ENCODE measurements around the gene TAF6.

TAF6 gene

DNA sequence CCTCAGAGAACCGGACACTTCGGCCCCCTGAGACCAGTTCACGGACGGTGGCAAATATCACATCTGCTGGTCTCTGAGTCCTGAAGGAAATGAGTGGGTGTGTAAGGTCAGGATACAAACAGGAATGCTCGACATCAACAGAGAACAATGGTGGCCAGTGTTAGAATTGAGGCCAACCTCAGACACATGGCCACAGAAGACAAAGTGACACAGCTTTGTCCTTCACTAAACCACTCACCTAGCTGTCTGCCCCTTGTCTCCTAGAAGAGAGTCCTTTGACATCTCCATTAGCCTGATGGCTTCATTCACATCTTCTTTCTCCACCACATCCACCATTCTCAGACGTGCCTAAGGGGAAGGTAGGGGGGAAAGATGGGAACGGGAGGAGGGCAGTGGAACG, 26.1 kb downstream of the TAF6 start:
- DNase-seq (ENCODE audit: low read depth) = no peak

DNA sequence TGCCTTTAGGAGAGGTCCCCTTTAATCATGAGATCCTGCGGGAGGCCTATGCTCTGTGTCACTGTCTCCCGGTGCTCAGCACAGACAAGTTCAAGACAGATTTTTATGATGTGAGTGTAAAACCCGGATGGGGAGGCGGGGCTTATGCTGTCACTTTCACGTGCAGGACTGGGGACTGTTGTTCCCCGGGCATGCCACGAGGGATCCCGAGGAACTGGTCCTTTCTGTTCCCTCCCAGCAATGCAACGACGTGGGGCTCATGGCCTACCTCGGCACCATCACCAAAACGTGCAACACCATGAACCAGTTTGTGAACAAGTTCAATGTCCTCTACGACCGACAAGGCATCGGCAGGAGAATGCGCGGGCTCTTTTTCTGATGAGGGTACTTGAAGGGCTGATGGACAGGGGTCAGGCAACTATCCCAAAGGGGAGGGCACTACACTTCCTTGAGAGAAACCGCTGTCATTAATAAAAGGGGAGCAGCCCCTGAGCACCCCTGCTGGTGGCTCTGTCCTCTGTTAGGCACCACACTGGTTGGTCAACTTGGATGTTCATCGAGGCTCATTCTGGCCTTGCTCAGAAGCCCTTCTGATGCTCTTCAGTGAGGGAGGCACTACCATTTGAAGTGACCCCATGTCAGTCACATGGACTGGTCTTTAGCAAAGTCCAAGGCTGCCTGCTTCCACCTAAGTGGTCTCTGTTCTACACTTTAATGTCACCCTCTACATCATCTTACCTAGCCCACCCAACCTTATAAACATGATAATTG, 27.6 kb downstream of the TAF6 start:
- DNase-seq (ENCODE audit: low read depth) = no peak

DNA sequence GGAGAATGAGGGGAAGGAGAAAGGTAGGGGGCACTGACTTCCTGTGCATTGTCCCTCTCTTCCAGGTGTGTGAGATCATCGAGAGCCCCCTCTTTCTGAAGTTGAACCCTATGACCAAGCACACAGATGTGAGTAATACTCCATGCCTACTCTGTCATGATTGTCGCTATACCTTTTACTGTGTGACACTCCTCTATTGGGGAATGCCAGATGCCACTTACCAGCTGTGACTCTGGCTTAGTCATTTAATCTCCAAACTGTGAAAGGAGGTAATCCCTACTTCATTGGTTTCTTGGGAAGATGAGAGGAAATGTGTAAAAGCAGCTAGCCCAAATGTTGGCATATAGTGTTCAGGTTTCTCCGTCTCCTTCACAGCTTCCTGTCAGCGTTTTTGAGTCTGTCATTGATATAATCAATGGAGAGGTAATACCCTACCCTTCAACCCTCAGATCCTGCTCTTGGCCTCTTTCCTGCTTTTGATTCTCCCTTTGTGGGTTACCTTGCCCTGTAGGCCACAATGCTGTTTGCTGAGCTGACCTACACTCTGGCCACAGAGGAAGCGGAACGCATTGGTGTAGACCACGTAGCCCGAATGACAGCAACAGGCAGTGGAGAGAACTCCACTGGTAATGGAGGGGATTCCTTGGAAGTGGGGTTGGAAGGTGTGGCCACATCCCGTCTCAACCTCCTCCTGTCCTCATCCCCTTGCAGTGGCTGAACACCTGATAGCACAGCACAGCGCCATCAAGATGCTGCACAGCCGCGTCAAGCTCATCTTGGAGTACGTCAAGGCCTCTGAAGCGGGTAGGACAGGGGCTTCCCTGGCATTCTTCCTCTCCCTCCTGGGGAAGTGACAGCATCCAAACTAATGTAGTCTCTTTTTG, 28.4 kb downstream of the TAF6 start:
- no peak for DNase-seq (ENCODE audit: low read depth)

DNA sequence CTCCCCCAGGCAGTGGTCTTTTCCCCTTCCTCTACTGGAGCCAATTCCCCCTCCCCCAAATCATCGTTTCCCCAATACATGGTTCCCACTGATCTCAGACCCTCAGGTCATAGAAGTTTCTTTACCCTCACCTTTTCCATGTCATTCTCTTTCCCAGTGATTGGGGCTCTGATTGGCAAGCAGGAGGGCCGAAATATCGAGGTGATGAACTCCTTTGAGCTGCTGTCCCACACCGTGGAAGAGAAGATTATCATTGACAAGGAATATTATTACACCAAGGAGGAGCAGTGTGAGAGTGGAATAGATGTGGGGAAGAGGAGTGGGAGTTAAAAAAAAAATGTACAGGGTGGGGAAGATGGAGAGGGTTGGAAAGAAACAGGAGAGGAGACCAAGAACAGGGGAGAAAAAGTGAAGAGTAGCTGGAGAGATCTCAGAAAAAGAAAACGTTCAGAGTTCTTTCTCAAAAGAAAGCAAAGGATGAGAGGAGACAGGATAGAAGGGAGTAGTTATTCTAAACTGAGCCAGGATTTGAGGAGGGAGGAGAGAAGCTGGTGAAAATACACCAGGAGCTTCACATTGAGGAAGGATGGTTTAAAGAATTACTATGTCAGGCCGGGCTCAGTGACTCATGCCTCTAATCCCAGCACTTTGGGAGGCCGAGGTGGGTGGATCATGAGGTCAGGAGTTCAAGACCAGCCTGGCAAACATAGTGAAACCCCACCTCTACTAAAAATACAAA, 29.5 kb downstream of the TAF6 start:
- DNase-seq (ENCODE audit: low read depth) = no peak

DNA sequence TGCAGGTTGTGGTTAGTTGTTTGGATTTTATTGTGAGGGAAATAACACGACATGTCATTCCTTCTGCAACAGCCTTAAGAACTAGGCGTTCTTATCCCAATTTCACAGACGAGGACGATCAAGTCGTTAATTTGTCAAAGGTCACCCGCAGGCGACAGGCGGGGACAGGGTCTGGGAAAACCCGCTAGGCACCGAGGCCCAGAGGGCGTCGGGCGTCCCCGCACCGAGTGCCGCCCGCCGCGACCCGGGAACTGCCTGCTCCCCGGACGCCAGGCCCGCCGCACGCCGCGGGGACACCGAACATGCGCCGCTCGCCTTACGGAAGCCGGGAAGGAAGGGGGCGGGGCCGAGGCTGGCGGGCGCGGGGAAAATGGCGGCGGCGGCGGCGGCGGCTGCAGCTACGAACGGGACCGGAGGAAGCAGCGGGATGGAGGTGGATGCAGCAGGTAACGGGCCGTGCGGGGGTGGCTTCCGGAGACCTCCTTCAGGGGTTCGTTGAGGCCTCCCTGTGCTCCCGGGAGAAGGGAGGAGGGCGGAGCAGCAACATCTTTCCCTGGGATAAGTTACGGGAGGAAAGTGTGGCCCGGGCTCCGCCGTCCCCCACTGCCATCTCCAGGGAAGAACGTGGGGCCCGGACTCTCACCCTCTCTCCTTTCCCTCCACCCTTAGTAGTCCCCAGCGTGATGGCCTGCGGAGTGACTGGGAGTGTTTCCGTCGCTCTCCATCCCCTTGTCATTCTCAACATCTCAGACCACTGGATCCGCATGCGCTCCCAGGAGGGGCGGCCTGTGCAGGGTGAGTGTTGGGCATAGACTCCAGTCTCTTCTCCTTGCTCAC, 30.3 kb downstream of the TAF6 start, which contains the start of gene COPS6:
COPS6 (plus strand) TSS at position 349 of the 837 bp plus-strand sequence; CDS start at position 371, 22 bp downstream.
- DNase-seq (ENCODE audit: low read depth) = no peak

DNA sequence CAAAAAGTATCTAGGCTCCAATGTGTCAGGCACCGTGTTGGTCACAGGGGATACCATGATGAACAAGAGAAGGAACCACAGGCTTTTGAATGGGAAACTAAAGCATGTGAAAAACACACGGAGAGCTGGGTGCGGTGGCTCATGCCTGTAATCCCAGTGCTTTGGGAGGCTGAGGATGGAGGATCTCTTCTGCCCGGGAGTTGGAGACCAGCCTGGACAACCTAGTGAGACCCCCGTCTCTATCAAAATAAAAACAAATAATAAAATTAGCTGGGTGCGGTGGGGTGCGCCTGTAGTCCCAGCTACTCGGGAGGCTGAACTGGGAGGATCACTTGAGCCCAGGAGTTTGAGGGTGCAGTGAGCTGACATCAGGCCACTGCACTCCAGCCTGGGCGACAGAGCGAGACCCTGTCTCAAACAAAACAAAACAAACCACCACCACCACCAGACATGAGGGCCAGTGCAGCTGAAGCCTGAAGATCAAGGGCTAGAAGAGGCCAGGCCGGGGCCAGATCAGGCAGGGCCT, 31.0 kb downstream of the TAF6 start:
- no peak for DNase-seq (ENCODE audit: low read depth)

DNA sequence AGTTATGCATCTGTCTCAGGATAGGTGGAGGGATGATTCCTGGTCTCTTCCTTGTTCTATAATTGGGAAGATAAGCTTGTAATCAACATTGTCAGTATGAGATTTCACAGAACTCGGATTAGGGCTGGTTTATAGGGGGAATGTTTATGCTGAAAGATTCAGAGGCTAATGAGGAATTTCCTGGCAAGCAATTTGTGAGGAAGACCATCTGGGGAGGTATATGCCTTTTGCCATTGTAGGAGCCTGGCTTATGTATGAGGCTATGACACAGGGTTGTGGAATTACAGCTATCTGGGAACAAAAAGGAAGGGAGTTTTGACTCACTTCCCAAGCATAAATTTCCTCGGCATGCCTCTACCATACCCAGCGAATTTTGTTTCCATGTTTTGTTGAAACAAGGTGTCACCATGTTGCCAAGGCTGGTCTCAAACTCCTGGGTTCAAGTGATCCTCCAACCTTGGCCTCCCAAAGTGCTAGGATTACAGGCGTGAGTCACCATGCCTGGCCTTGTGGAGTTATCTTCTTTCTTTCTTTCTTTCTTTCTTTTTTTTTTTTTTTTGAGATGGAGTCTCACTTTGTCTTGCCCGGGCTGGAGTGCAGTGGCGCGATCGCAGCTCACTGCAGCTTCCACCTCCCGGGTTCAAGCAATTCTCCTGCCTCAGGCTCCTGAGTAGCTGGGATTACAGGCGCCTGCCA, 32.0 kb downstream of the TAF6 start:
- peak; percentile 99 for DNase-seq (ENCODE audit: low read depth)

DNA sequence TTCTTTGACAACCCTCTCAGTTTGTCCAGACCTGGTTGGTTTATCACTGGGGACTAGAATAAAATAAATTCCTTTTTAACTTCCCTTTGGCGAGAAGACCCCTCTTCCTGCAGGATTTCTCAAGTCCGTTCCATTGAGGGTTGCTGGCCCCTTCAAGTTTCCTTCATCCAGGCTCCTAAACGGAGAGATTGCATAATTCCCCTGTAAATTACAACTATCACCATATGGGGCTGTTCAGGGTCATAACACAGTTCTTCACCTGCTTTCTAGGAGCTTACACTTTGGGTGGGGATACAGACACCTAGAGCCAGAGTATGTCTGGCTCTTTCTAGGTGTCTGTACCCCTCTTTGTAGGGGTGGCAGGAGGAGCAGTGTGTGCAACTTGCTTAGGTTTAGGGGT, 33.6 kb downstream of the TAF6 start:
- no peak for DNase-seq (ENCODE audit: low read depth)

DNA sequence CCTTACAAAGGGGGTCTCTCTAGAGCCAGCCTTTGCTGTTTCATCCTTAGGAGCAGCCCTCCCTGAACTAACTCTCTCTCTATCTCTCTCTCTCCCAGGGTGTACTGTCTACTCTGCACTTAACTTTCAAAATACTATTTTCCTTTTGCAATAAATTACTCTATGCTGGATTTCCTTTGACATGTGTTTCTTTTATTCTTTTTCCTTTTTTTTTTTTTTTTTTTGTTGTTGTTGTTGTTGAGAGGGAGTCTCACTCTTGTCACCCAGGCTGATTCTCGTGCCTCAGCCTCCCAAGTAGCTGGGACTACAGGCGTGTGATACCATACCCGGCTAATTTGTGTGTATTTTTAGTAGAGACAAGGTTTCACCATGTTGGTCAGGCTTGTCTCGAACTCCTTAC, 36.2 kb downstream of the TAF6 start:
- no peak for DNase-seq (ENCODE audit: low read depth)

DNA sequence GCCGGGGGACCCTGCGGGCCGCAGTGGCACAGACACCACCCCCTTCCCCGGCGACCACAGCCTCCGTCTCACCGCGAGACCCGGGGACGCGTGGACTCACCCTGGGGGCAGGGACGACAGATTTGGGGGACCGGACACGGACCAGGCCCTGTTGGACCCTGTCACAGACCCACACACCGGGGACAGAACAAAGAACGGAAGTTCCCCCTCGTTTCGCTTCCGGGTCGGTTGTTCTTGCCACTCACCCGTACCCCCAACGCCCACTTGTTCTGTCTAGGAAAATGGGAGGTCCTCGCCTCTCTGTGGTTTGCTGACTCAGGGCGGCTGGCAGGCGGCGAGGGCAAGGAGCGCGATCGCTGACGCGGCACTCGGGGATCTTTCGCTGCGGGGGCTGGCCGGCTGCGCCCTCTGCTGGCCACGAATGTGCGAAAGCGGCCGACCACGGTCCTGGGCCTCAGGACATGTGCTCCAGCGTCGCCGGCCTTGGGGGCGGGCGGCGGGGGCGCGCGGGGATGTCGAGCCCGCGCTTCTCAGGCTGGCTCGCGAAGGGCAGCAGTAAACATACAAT, 37.5 kb downstream of the TAF6 start, which contains the start of gene ZNF3:
ZNF3 (minus strand) TSS at position 189 of the 568 bp plus-strand sequence. CDS start 4,366 bp downstream, outside the sequence.
- DNase-seq (ENCODE audit: low read depth) = peak; percentile 92

DNA sequence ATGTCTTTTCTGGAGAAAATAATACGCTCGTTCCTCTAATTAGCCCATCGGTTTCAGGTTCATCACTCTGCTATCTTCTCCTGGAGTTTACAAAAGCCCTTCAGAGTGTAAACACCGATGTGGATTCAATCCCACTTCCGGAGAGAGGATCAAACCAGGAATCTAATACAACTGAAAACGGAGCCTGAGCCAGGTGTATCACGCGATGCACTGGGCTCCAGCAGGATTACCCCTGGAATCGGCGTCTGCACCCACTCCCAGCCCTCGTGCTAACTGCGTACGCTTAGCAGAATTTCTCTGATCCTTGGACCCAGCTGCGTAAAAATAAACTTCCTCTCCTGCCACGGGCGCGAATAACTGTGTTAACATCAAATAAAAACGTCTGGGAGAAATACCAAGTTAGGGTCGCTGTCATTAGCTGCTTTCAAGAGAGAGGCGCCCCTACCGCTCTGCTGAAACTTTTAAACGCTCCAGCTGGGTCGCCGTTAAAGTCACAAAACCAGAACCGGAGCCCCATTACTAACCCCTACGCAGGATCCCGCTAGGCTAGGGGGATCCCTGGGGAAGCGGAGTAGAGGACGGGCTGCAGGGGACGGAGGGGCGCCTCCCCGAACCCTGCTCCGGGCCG, 38.1 kb downstream of the TAF6 start:
- no peak for DNase-seq (ENCODE audit: low read depth)

DNA sequence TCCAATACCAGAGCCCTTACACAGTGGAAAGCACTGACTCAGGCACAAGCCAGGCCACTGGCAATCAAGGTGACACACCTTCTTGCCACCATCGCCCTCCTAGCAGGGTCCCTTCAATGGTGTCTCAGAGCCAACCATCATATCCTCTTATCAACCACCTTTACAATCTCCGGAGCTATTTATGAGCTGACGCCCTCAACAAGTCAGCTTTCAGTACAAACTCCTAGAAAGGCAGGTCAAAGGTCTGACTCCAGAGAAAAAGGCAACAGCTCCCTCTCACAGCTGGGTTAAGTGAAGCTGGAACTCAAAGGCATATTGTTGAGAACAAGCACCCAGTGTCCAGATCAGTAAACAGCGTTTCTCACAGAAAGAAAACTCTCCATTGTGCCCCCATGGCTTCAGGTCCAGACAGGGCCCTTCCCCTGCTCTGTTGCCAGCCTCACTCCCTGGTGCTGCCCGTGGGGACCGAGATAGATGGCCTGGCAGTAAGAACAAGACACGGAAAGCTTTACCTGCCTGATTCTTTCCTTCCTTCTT, 40.1 kb downstream of the TAF6 start:
- no peak for DNase-seq (ENCODE audit: low read depth)

DNA sequence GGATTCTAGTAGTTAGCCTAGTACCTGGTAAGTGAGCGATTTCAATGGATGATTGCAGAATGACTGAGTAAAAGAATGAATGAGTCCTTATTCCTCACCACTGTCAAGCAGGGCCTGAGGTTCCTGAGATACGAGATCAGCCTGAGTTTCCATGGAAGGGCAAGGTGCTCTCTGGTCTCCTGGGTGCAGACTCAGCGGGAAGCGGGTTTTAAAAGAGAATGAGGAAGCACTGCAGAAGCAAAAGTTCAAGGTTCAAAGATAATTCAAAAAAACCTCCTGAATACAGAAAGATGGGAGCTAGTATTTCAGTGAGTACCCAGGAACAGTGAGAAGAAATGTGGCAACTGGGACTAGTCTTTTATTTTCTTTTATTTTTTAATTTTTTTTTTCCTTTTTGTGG, 42.0 kb downstream of the TAF6 start:
- DNase-seq (ENCODE audit: low read depth) = no peak

DNA sequence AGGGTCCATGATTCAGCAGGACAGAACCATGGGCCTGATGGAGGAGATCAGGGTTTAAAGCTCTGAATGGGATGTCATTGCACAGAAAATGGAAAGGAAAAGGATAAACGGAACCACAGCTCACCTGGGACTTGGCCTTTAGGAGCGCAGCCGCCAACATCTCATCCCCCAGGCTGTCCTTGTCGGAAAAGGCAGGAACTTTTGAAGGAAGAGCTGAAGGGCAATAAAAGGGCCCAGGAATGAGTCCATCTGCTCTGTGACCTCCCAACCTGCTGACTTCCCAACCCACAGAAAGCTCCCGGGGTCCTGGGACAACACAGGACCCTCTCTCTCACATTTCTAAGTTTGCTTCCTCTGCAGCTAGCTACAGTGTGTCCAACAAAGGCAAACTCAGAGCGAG, 43.7 kb downstream of the TAF6 start:
- DNase-seq (ENCODE audit: low read depth) = no peak

DNA sequence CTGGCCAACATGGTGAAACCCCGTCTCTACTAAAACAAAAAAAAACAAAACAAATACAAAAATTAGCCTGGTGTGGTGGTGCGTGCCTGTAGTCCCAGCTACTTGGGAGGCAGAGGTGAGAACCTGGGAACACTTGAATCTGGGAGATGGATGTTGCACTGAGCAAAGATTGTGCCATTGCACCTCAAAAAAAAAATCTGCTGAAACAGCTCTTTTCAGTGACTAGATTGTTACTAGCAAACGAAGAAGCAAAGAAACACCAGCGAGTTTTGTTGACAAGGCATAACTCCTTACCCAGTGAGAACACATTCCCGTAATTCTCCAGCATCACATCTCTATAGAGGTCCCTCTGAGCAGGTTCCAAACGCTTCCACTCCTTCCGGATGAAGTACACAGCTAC, 44.3 kb downstream of the TAF6 start:
- DNase-seq (ENCODE audit: low read depth) = no peak

DNA sequence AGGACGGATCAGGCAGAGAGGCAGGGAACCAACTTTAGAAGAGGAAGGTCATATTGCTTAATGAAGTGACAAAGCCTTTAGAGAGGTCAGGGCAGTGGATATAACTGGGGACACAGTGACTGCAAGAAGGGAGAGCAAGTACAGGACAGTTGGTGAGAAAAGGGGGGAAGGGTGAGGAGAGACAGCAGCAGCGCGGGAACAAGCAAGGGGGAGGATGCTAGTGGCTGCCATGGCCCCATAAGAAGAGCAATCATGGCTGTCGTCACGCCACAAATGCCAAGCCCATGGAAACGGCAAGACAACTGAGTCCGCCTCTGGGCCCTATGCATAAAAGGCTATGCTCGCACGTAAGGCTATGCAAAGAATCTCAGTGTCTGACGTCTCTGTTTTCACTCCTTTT, 46.7 kb downstream of the TAF6 start:
- DNase-seq (ENCODE audit: low read depth) = no peak

DNA sequence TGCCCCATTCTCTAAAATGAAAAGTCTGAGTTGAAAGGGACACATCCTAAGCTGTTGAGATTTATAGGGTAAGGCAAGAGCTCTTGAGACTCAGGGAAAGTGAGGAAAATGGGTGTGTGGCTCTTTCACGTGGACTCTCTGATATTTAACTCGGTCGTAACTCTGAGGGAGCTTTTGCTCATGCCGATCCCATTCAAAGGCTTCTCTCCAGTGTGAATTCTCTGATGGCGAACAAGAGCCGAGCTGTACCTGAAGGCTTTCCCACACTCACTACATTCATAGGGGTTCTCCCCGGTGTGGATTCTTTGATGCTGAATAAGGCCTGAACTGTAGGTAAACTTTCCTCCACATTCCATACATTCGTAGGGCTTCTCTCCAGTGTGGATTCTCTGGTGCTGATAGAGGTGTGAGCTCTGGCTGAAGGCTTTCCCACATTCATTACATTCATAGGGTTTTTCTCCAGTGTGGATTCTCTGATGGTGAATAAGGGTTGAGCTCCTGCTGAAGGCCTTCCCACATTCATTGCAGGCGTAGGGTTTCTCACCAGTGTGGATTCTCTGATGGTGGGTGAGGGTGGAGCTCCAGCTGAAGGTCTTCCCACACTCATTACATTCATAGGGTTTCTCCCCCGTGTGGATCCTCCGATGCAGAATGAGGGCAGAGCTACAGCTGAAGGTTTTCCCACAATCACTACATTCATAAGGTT, 48.0 kb downstream of the TAF6 start:
- no peak for DNase-seq (ENCODE audit: low read depth)

DNA sequence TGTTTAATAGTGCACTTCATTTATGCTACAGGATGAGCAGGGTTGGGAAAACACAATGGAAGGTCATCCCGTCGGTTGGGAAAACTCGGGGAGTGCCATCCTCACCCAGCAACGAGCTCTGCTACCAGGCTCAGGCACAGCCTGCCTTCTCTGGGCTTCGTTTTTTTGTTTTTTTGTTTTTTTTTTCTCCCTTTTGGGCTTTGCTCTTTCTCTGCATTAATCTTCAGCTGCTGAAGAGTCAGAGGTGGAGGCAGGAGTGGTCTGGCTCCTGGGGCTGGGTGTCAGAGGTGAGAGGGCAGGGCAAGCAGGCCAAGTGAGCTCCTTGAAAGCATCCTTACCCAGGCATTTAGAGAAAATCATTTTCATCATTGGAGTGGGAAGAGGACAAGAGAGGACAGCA, 49.2 kb downstream of the TAF6 start:
- no peak for DNase-seq (ENCODE audit: low read depth)

DNA sequence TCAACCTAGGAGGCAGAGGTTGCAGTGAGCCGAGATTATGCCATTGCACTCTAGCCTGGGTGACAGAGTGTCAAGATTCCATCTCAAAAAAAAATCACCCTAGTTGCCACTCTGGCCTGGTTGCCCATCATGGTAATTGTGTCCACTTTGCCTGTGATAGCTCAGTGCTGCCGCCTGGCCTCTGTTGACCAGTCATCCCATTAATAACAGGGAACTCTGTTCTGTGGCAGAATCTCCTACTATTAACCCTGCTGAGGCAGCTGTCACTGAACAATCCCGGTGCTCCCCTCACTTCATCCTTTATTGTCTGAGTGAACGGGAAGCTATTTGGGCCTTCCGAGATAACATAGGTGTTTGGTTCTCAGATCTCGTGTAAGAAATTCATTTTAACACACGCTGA, 52.2 kb downstream of the TAF6 start:
- DNase-seq (ENCODE audit: low read depth) = no peak

Measured in GM04503 (cell line).